Kidney tubule cell (primary cell): Measurements from ENCODE around the gene ZNF407.

Experiments
- DNase-seq: peaks from one replicate; pipeline ENCODE4 v3.0.0-alpha.2; 2018; ENCODE audit warnings: low spot score

ZNF407 gene

DNA sequence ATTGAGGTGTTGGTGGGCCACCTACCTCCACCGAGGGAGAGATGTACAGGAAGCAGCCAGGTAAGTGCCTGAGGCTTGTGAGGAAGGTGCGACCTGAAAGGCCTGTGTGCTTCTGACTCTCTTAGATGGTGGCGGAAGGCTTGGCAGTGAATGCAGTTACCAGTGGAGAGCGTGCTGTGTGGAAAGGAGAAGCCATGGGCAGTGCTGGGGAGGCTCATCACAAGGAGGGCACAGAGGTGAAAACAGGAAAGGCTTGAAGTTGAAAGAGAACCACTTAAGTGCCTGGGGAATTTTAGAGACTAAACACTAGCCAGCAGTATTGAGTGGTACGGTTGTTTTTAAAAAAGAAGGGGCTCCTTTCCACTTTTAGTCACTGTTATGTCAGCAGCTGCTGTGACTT is 130.9 kb downstream of the ZNF407 start:
- DNase-seq, result no peak

DNA sequence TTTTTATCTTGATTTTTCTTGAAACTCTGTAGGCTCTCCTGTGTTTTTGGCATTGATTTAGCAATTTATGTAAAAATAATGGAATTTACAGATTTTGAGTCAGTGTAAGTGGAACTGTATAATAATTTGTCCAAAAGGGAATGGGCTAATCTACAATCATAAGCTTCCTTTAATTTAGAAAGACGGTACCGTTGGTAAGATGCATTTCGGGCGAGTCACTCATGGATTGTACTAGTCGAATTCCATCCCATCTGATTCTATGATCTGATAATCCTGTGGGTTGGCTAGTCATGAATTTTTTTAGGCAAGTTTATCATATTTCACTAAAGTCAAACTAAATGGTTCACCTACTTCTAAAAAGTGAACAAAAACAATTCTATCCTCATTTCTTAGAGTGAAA is 133.4 kb downstream of the ZNF407 start:
- no peak for DNase-seq

DNA sequence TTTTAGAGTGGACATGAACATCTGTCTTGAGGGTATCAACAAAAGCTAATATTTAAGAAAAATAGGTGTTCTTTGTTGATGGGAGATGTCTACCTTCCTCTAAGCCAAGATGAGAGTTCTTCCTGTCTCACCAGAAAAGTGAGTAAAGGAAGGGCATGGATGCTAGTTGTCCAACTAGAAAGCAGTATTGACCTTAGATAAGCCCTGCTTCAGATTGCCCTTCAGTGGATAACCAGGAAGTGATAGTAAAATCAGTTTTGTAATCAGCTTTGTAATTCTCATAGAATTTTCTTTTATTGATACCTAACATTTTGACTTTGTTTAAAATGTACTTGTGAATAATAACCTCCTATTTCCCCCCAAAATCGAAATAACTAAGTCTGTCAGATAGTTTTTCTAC is 134.7 kb downstream of the ZNF407 start:
- DNase-seq, result no peak

DNA sequence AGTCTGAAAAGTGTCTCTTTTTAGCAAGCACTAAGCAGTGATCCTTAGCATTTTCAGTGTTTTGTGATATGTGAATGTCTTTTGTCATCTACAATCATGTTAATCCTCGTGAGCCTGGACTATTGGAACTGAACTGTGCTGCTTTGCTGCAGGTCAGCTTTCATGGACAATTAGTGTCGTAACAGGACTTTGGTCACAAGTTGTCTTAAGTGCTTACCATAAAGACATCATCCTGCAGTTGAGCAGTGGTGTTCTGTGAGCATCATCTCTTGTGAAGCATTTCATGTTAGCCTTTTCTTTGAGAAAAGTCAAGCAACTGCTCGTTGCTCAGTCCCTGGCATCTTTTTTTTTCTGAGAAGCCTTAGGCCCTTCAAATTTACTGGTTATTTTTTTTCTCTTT is 135.9 kb downstream of the ZNF407 start:
- DNase-seq, result no peak

DNA sequence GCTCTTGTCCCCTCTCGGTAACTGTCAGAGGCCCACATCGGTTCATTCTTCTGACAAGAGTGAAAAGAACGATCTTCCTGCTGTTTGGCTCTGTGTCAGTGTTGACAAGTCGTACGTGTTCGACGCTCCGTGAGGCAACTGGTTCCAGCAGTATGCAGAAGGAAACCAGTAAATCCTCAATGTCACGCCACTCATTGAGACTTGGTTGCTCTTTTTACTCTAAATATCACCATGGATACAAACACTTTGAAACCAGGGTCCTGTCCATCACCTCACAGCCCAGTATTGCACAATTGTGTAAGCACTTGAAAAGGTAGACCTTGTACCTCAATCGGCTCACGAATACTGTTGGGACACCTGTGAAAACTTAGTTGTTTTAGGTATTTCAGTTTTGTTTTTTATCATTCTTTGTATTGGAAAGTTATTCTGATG is 136.4 kb downstream of the ZNF407 start:
- no peak for DNase-seq

DNA sequence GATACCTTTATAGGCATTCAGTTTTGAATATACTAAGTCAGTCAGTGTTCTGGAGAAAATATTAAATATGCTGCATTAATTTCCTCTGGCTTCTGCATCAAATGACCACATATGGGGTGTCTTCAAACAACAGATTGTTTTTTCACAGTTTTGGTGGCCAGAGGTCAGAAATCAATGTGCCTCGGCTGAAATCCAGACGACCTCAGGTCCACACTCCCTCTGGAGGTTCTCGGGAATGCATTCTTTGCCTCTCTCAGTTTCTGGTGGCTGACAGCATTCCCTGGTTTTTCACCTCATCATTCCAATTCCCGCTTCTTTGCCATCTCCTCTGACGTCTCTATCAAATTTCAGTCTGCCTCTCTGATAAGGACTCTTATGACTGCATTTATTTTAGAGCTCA is 142.3 kb downstream of the ZNF407 start:
- DNase-seq, result no peak

DNA sequence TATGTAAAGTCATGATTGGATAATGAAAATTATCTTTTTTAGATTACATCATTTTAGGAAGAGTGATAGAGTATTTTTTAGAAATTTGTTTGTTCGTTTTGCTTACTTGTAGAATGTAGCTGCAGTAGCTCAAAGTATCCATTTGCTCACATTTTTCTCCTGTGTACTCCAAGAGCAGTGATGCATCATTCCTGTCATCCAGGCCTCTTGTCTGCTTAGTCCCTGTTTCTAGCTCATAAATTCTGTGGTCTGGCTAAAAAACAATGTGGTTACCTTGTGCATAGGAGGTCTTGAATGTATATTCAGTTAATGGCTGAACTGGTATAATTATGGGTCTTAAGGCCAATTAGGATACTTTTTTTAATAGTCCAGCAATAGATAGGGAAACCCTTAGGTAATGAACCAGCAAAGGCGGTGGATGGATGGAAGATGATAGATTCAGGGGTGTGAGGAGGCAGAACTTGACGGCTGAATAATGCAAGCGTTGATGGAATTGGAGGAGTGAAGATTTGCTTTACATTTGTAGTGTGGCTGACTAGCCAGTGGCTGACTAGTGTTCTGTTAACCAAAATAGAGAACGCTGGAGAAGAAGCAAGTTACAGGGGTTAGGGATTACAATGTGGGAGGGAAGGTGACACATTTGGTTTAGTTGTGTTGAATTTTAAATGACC is 145.0 kb downstream of the ZNF407 start:
- peak; percentile 32 for DNase-seq

DNA sequence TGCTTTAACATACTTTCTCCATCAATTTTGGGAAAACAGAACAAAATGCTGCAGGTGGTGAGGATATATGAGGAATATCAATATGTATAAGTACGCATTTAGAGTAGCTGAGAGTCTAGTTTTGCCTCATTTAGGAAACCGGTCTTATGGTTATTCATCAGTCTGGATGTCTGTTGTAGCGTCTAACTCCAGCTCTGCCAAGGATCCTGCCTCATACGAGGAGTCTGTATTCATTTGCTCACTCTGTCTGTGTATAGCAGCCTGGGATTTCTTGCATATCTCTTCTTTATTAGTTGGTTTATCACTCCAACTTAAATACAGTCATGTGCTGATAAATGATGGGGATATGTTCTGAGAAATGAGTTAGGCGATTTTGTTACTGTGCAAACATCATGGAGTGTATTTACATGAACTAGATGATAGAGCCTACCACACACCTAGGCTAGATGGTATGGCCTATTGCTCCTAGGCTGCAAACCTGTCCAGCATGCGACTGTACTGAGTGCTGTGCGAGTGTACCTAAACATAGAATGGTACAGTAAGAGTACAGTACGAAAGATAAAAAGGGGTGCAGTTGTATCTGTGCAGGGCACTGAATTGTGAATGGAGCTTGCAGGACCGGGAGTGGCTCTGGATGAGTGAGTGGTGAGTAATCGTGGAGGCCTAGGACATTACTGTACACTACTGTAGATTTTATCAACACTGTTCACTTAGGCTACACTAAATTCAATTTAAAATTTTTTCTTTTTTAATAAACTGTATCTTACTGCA is 148.1 kb downstream of the ZNF407 start:
- peak; percentile 70 for DNase-seq

DNA sequence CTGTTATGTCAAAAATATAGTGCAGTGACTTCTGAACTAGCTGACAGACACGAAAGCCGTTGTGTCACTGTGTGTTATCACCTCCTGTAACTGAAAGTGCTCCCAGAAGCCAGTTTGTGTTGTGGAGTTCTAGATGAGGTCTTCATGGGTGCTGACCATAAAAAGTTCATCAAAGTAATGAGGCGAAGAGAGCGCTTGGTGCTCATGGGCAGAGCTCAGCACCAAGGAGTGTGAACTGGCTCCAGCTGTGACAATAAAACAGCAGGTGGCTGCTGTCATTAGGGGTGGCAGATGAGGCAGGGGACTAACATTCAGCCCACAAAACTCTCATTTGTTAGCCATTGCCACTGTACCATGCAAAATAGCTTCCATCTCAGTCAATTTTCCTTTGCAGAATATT is 151.1 kb downstream of the ZNF407 start:
- no peak for DNase-seq

DNA sequence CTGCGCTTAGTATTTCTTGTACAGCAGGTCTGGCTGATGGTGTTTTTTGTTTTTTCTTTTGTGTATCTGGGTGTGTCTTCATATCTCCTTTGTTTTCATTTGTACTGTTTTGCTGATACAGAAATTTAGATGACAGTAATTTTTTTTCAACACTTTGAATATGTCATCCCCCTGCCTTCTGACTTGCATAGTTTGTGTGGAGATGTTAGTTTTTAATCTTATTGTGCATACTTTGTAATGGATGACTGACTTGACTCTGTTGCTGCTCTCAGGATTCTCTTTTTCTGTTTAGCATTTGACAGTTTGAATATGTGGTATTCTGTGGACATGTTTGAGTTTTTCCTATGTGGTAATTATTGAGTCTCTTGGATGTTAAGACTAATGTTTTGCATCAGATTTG is 161.3 kb downstream of the ZNF407 start:
- no peak for DNase-seq

DNA sequence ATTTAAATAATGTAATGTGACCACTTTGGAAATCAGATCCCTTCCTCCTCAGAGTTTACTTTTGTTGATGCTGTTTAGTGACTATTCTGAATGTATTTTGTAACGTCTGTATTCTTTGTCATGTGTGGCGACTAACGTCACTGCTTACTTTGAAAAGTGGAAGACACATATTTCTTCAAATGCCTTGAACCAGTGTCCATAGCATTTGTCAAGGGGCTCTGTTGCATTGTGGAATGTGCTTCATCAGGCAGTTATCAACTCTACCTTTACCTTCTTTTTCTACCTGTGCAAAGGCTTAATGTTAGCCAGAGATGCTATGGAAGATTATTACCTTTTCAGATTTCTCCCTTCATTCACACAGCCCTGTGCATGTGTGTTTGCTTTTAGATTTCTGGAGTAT is 162.4 kb downstream of the ZNF407 start:
- DNase-seq, result no peak

DNA sequence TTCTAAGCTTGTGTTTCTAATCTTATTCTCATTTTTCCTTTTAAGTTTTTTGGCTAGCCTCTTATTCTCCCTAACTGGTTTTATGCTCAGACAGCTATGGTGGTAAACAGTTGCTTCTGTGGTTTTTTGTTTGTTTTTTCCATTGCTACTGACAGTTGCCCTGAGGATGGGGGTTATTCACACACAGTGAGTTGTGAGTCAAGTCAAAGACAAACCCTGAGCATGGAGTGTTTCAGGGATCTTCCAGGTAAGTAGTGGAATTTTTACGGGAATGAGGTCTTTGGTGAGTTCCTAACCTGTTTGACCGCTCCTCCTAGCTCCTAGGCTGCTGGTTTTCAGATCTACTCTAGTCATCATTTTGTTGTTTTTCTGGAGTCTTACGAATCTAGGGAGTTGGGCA is 162.8 kb downstream of the ZNF407 start:
- no peak for DNase-seq

DNA sequence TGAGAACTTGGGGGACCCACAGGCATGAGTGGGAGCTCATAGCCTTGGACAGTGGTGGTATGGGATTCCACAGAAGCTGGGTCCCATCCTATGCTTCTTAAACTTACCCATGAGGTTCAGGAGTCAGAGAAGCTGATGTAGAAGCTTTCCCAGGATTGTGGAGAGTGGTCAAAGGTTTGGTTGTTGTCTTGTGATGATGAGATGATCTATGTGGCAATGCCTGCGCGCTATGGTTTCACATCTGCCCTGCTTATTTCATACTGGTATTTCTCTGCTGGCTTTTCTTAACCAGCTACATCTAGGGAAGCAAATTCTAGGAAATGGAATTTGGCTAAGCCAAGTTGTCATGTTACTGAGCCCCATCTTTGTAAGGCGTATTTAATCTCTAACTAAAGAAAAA is 168.6 kb downstream of the ZNF407 start:
- DNase-seq, result no peak

DNA sequence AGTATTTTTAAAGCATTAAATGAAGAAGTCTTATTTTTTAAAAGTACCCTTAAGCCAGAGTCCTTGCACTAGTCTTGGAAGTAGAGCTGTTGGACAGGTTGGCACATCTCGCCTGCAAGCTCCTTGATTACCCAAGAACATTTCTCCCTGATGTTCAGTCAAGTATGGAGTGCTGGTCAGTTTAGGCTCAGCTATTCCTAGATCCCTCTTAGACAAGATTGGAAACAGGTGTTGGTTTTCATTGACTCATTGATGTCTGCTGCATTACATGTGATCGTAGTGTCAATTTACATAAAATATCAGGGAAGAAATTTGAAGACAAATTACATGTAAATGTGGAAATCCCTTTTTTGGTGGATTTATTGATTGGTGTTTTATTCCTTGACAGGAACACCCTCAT is 170.4 kb downstream of the ZNF407 start:
- DNase-seq, result no peak

DNA sequence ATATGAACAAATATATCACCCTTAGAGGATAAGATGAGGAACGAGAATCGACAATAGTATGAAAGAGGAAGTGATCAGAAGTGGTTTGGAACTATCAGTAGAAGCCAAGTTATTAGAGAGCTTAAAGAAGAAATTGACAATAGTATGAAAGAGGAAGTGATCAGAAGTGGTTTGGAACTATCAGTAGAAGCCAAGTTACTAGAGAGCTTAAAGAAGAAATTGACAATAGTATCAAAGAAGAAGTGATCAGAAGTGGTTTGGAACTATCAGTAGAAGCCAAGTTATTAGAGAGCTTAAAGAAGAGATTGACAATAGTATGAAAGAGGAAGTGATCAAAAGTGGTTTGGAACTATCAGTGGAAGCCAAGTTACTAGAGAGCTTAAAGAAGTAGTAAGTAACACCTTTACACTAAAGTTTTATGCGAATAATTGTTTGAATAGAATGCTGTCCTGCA is 175.5 kb downstream of the ZNF407 start:
- DNase-seq, result no peak

DNA sequence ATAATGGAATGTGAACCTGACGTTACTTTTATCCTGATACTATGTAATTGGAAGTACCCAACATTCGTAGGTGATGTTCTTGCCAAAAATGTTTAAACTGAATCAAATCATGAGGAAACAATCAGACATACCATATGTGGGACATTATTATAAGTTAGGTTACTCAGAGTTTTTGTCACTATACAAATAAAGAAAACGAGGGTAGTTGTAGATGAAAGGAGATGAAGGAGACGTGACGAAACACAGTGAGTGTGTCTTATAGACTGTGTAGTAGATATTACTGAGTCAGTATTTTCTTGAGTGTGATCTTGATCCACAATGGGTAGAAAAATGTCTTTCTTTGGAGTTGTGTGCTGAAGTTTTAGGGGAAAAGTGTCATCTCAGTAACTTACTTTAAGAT is 176.8 kb downstream of the ZNF407 start:
- no peak for DNase-seq

DNA sequence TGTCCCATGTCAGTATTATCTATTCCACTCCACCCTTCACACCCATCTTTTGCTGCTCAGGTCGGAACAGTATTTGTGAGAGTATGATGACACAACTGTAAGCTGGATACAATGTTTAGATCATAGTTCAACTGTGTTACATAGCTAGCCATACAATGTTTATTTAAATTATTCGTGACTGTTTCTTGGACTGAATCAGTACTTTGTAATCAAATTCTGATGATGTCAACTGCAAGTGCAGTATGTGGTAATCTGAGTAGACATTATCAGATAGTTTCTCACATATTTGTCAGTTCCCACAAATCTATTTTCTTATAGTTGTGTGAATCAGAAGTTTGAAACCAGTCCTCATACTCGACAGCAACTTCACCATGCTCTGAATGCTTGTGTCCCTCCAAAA is 177.6 kb downstream of the ZNF407 start:
- DNase-seq, result no peak

DNA sequence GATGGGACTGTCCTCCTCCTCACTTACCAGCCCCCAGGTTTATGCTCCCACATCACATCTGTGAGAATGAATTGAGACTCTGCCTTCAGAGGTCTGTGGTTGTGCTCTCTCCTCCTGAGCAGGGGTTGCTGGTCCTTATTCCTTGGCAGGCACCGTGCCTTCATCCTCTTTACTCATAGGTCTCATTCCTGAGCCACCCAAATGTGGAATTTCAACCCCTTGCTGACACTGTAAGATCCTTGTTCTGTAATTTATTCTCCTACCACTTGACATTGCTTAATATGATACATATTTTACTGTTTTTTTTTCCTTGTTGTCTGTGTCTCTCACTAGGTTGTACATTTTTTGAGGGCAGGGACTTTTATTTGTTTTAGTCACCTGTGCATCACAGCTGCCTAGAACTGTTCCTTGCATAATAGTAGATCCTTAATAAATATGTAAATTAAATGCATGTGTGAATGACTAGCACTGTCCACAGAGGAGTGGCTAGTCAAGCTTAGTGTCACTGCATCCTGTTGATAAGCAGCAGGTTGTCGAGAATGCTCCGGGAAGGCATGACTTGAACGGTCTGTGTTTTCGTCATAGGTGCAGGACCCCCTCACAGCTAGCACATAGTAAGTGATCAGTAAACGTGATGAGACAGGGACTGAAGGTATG is 180.6 kb downstream of the ZNF407 start:
- DNase-seq, result peak; percentile 22

DNA sequence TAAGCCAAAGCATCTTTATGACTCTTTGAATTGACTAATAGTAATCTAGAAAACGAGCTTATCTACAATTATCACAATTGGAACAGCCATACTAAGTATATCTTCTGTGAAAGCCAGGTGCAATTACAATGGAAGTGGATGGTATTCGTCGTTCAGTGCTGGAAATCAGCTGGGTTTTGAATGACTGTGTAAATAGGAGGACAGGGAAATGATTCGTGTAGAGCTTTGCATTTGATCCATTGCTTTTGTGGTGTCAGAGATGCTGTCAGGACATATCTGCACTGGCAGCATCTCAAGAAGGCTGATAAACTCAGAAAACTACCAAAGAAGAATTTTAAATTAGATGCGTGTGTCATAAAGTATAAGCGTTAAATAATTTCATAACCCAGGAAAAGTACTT is 187.1 kb downstream of the ZNF407 start:
- DNase-seq, result no peak

DNA sequence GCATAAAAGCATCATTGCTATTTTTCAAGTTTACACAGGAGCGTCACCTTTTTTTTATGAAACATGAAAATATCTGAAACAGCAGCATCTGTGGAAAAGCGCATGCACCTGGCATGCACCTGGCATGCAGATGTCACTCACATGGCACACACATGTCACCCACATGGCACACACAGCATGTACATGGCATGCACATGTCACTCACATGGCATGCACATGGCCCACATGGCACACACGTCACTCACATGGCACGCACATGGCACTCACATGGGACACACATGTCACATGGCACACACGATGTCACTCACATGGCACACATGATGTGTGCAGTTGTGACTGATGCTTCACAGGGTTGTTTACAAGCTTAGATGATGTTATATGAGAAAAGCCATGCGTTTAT is 188.0 kb downstream of the ZNF407 start:
- no peak for DNase-seq

DNA sequence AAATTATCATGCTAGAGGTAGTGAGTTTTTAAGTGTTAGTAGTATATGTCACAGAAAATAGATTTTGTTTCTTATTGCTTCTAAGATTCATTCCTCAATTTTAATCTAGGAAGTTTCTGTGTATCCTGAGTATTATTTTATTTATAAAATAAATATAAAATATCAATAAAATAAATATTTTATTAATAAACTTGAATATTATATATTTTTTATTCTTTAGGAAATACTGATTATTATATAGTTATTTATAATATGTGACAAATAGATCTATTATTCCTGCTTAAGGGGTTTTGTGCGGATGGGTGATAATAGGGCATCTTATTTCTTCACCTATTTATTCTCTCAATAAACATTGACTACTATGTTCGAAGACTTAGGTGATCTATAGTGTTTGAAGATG is 191.0 kb downstream of the ZNF407 start:
- DNase-seq, result no peak

DNA sequence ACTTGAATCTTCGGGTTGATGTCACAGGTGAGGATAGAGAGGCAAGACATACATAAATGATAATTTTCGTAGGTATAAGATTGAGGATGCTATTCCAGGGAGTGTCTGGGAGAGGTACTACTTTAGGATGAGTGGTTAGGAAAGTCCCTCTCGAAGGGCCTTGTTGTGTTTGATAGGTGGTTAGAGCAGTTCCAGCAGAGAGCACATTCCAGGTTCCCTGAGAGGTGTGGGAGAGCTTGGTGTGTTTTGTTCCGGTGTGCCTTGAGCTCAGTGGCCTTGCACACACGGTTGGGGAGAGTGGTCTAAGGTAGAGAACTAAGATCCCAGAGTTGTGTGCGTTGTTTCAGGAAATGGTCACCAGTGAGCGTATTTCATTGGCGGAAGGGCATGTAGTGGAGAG is 191.4 kb downstream of the ZNF407 start:
- no peak for DNase-seq

DNA sequence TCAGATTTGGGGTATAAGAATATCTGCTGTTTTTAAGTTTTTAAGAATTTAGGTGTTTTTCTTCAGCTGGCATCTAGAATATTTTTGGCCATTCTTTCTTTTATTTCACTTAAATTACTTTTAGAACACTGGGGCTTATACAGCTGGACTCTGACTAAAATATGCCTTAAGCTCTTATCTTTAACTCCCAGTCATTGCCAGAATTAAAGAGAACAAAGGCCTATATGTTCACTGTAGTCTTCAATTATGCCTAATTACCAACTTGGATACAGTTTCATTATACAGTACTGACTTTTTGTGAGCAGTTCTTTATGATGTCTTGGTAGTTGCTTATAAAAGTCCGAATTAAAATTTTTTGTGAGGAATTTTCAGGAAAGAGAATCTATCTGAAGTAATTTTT is 192.8 kb downstream of the ZNF407 start:
- no peak for DNase-seq
